Neural crest cell (in vitro differentiated cells): ENCODE results near the gene TTBK1. TPM values are rescaled to one million over a fixed set of nuclear protein-coding genes. Genes with fewer than 3 reads are reported as not detected.

Experiments
- DNase-seq: peaks from one replicate; pipeline ENCODE4 v3.0.0; 2021; ENCODE audit warnings: low read depth, mixed read lengths, low spot score
- H3K27ac Mint-ChIP-seq: one replicate; pipeline ENCODE4 v1.8.0; 2021; ENCODE audit warnings: mild to moderate bottlenecking, mixed read lengths; ENCODE audit not compliant: unreplicated experiment
- H3K27me3 Mint-ChIP-seq: 2 replicates; pipeline ENCODE4 v1.8.0; 2021; ENCODE audit warnings: low read depth, mild to moderate bottlenecking, mixed read lengths
- H3K36me3 Mint-ChIP-seq: 2 replicates; pipeline ENCODE4 v1.8.0; 2021; ENCODE audit warnings: low read depth, mild to moderate bottlenecking, mixed read lengths
- H3K4me1 Mint-ChIP-seq: 2 replicates; pipeline ENCODE4 v1.8.0; 2021; ENCODE audit warnings: mixed read lengths
- H3K4me3 Mint-ChIP-seq: one replicate; pipeline ENCODE4 v1.8.0; 2021; ENCODE audit warnings: mild to moderate bottlenecking, mixed read lengths
- H3K9me3 Mint-ChIP-seq: 2 replicates; pipeline ENCODE4 v1.8.0; 2021; ENCODE audit warnings: mixed read lengths
- total RNA-seq: library from RNA; stranded (reverse); gene quantifications from 2 replicates; pipeline ENCODE4 v1.2.1, GENCODE V29; 2021
- TF ChIP-seq, protein P1 (sequence below): fragments of 200-600 bp; sonication (generic); conservative IDR thresholded peaks from 2 replicates; pipeline ENCODE4 v1.5.0; 2021; ENCODE audit warnings: antibody characterized with exemption, mild to moderate bottlenecking

The TTBK1 gene
- total RNA-seq, 1 donor from 2014 or later = 5.4 TPM

DNA sequence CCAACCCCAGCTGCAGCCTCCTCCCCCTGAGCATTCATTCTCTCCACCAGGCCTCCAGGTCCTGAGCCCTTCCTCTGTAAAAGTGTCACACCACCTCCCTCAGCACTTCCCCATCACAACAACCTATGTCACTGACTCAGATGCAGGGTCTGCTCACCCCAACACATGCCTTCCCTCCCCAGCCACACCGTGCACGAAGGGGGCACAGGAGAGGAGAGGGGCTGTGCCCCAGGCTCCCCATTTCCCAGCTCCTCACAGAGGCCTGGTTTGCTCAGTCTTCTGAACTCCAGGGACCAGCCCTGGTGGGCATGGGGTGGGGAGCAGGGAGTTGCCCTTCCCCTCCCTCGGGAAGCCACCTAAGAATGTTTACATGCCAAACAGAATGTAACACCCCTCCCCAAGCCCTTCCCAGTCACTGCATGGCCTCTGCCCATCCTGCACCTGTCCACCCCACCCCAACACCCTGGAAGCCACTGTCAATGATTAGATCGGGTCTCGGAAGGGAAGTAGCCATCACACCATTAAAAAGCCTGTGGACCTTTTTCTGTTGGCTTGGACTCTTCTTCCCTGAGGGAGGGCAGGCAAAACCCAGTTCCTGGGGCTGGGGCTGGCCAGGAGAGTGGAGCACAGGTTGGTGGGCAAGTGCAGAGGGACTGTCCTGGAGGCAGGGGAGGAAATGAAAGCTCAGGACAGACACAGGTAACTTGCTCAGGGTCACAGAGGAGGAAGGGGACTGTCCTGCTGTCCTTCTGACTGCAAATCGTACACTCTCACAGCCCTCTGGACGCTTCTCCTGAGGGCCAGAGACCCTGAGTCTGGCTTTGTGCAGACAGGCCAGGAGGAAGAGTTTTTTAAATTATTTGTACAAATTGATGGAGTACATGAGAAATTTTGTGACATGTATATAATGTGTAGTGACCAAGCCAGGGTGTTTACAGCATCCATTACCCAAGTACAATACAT, 44.7 kb downstream of the TTBK1 start:
- no peaks in the 10 kb centered on the region for H3K9me3 Mint-ChIP-seq
- H3K4me3 Mint-ChIP-seq = no peak overlapping the region
- no peak overlapping the region for H3K27ac Mint-ChIP-seq
- no peak for DNase-seq
- no peaks in the 10 kb centered on the region for H3K36me3 Mint-ChIP-seq
- TF ChIP-seq, protein P1, sequence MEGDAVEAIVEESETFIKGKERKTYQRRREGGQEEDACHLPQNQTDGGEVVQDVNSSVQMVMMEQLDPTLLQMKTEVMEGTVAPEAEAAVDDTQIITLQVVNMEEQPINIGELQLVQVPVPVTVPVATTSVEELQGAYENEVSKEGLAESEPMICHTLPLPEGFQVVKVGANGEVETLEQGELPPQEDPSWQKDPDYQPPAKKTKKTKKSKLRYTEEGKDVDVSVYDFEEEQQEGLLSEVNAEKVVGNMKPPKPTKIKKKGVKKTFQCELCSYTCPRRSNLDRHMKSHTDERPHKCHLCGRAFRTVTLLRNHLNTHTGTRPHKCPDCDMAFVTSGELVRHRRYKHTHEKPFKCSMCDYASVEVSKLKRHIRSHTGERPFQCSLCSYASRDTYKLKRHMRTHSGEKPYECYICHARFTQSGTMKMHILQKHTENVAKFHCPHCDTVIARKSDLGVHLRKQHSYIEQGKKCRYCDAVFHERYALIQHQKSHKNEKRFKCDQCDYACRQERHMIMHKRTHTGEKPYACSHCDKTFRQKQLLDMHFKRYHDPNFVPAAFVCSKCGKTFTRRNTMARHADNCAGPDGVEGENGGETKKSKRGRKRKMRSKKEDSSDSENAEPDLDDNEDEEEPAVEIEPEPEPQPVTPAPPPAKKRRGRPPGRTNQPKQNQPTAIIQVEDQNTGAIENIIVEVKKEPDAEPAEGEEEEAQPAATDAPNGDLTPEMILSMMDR = no peak
- no peaks in the 10 kb centered on the region for H3K27me3 Mint-ChIP-seq
- H3K4me1 Mint-ChIP-seq = peaks cover 4% of the 10 kb centered on the region

DNA sequence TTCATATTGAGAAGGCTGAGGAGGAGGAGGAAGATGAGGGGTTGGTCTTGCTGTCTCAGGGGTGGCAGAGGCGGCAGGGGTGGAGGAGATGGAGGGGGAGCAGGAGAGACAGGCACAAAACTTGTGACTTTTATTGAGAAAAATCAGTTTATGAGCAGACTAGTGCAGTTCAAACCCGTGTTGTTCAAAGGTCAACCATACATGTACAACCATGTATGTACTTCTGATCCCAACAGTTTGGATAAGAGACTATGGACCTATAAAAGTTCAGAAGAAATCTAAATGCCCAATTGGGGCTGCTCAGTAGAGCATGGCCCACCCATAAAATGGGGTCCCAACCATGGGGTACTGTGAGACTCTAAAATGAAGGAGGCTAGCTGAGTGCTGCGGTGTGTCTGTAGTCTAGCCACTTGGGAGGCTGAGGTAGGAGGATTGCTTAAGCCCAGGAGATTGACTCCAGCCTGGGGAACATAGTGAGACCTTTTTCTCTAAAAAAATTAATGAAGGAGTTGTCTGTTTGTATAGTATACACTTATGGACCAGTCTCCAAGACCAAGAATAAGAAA, 47.1 kb downstream of the TTBK1 start:
- TF ChIP-seq, protein P1 = no peak
- Mint-ChIP-seq H3K4me1 (peaks cover 4% of the 10 kb centered on the region), H3K36me3 (no peaks in the 10 kb centered on the region), H3K27ac (no peak overlapping the region), H3K4me3 (no peak overlapping the region), H3K9me3 (no peaks in the 10 kb centered on the region), H3K27me3 (no peaks in the 10 kb centered on the region)
- DNase-seq = no peak

DNA sequence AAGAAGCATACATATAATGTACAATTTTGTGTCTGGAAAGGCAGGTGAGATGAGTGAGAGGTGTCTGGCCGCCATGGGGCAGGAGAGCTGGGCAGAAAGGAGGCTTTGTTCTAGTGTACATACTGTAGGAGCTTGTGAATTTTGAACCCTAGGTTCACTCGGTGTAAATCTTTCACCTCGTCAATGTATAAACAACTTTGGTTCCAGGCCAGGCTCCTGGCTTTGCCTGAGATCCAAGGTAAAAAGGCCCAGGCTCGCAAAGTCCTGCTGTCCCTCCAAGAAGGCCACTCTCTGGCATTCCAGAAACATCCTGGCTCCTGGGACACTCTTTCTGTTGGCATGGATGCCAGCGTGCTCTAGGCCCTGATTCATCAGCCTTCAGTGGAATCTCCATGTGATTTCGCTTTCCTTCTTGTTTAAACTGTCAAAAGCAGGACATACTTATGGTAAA, 47.6 kb downstream of the TTBK1 start:
- DNase-seq = no peak
- Mint-ChIP-seq H3K4me3 (no peak overlapping the region), H3K27me3 (no peaks in the 10 kb centered on the region), H3K36me3 (no peaks in the 10 kb centered on the region), H3K4me1 (peaks cover 4% of the 10 kb centered on the region), H3K9me3 (no peaks in the 10 kb centered on the region), H3K27ac (no peak overlapping the region)
- TF ChIP-seq, protein P1 = no peak

DNA sequence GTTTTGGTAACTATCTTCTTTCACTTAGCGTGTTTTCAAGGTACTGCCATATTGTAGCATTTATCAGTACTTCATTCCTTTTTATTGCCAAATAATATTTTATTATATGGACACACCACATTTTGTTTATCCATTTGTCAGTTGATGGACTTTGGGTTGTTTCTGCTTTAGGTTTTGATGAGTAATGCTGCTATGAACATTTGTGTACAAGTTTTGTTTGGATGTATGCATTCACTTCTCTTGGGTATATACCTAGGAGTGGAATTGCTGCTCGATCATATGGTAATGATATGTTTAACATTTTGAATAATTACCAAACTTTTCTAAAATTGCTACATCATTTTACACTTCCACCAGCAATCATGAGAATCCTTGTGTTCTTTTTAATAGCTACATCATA, 48.4 kb downstream of the TTBK1 start:
- DNase-seq = no peak
- peaks cover 4% of the 10 kb centered on the region for H3K4me1 Mint-ChIP-seq
- H3K36me3 Mint-ChIP-seq = no peaks in the 10 kb centered on the region
- H3K27me3 Mint-ChIP-seq = no peaks in the 10 kb centered on the region
- no peaks in the 10 kb centered on the region for H3K9me3 Mint-ChIP-seq
- H3K4me3 Mint-ChIP-seq = no peak overlapping the region
- TF ChIP-seq, protein P1 = no peak
- H3K27ac Mint-ChIP-seq = no peak overlapping the region

DNA sequence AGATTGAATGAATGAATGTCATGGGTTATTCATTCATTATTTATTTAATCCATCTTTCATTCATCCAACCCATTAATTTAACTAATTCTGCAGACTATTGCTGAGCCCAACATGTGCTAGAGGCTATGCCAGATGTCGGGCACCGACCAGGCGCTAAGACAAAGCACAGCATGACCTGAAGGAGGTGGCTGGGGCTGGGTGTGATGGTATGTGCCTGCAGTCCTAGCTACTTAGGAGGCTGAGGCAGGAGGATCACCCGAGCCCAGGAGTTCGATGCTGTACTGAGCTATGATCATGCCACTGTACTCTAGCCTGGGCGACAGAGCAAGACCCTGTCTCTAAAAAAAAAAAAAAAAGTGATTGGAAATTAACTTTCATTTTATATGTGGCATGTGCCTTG, 49.1 kb downstream of the TTBK1 start:
- no peaks in the 10 kb centered on the region for H3K9me3 Mint-ChIP-seq
- TF ChIP-seq, protein P1 = no peak
- no peak overlapping the region for H3K27ac Mint-ChIP-seq
- H3K27me3 Mint-ChIP-seq = no peaks in the 10 kb centered on the region
- no peaks in the 10 kb centered on the region for H3K4me1 Mint-ChIP-seq
- DNase-seq = no peak
- no peaks in the 10 kb centered on the region for H3K36me3 Mint-ChIP-seq
- H3K4me3 Mint-ChIP-seq = no peak overlapping the region
